Endothelial cell of umbilical vein (primary cell): ENCODE results near the gene URI1. TPM values are rescaled to one million over a fixed set of nuclear protein-coding genes. Genes with fewer than 3 reads are reported as not detected.

Experiments
- BruUV-seq: library from RNA; stranded (reverse); fragments of 400-500 nt; replicated peaks from 2 replicates; lab custom pipeline; 2021; lab: Mats Ljungman, UMichigan
- CTCF ChIA-PET: fragments of 300-600, 350-600 bp; sonication (Branson Sonifier 250); formaldehyde crosslinking; loops from one replicate; lab custom pipeline; 2021; ENCODE audit warnings: antibody characterized with exemption, inconsistent platforms; lab: Charles Lee
- POLR2A ChIA-PET: fragments of 300-600, 350-600 bp; sonication (Branson Sonifier 250); formaldehyde crosslinking; loops from one replicate; lab custom pipeline; 2021; ENCODE audit warnings: antibody characterized with exemption, inconsistent platforms; lab: Charles Lee
- DNase-seq: peaks from one replicate; pipeline ENCODE4 v3.0.0-alpha.2; 2011; ENCODE audit warnings: low read depth, low spot score
- FAIRE-seq: peaks from 2 replicates; lab custom pipeline; 2011; peaks lifted over from hg19 to GRCh38; lab: Jason Lieb, UNC
- H2AFZ ChIP-seq: 2 replicates; pipeline ENCODE4 v1.6.0; 2012; ENCODE audit warnings: low read depth, low read length, control low read depth, inconsistent platforms
- H3K27ac ChIP-seq: 2 replicates; pipeline ENCODE4 v1.5.1; 2011; ENCODE audit warnings: low read depth, mild to moderate bottlenecking, control low read depth, low read length, moderate library complexity; ENCODE audit not compliant: insufficient read depth
- H3K27me3 ChIP-seq, 2 experiments: 2 replicates each; pipeline versions ENCODE4 v1.6.0 to v1.6.1; 2011; ENCODE audit warnings: low read length in 2 of 2, mixed read lengths in 1 of 2; ENCODE audit not compliant: control insufficient read depth in 2 of 2, insufficient read depth in 2 of 2
- H3K36me3 ChIP-seq, 2 experiments: 2 replicates in 1 of 2; 3 replicates in 1 of 2; pipeline ENCODE4 v1.5.1; 2011; ENCODE audit warnings: low read length in 2 of 2, mild to moderate bottlenecking in 1 of 2, moderate library complexity in 1 of 2; ENCODE audit not compliant: control insufficient read depth in 2 of 2, insufficient read depth in 2 of 2; ENCODE audit errors: extremely low read depth in 1 of 2
- H3K4me1 ChIP-seq: 3 replicates; pipeline ENCODE4 v1.5.1; 2011; ENCODE audit warnings: mild to moderate bottlenecking, low read length; ENCODE audit not compliant: control insufficient read depth, insufficient read depth; ENCODE audit errors: extremely low read depth
- H3K4me2 ChIP-seq: 2 replicates; pipeline ENCODE4 v1.6.1; 2011; ENCODE audit warnings: low read length, control low read depth, mixed read lengths; ENCODE audit not compliant: insufficient read depth
- H3K4me3 ChIP-seq, 3 experiments: fragments of 200-600 bp in 1 of 3; sonication (generic), shearing (Covaris generic) in 1 of 3; replicated peaks in 1 of 3; 2 replicates each; pipeline ENCODE4 v1.5.1; 2011 to 2016; ENCODE audit warnings: control low read depth in 3 of 3, low read length in 3 of 3, mild to moderate bottlenecking in 2 of 3, inconsistent platforms in 1 of 3, low read depth in 1 of 3, moderate library complexity in 1 of 3; ENCODE audit not compliant: insufficient read depth in 1 of 3
- H3K79me2 ChIP-seq: 2 replicates; pipeline ENCODE4 v1.6.0; 2012; ENCODE audit warnings: low read length, inconsistent platforms; ENCODE audit not compliant: control insufficient read depth, insufficient read depth
- H3K9ac ChIP-seq: replicated peaks from 2 replicates; pipeline ENCODE3; 2011; ENCODE audit warnings: low read length, control low read depth; ENCODE audit not compliant: insufficient read depth; ENCODE audit errors: extremely low read depth
- H3K9me1 ChIP-seq: replicated peaks from 3 replicates; pipeline ENCODE4 v1.6.0; 2011; ENCODE audit warnings: mild to moderate bottlenecking, low read length; ENCODE audit not compliant: control insufficient read depth, insufficient read depth; ENCODE audit errors: extremely low read depth
- H3K9me3 ChIP-seq: replicated peaks from 2 replicates; pipeline ENCODE4 v1.5.1; 2012; ENCODE audit warnings: low read length, inconsistent platforms; ENCODE audit not compliant: control insufficient read depth, insufficient read depth
- H4K20me1 ChIP-seq: replicated peaks from 2 replicates; pipeline ENCODE3; 2011; ENCODE audit warnings: mild to moderate bottlenecking, low read length; ENCODE audit not compliant: control insufficient read depth, insufficient read depth; ENCODE audit errors: extremely low read depth
- CTCF ChIP-seq, 2 donors: IDR thresholded peaks; 1 replicate in 1 of 2; 2 replicates in 1 of 2; pipeline ENCODE4 v1.5.1; 2011; ENCODE audit warnings: low read length in 2 of 2, mild to moderate bottlenecking in 2 of 2, moderate library complexity in 2 of 2, control low read depth in 1 of 2, inconsistent platforms in 1 of 2, low read depth in 1 of 2; ENCODE audit not compliant: insufficient read depth in 1 of 2; ENCODE audit errors: extremely low read depth in 1 of 2
- EZH2 ChIP-seq: IDR thresholded peaks from 2 replicates; pipeline ENCODE4 v1.6.1; 2012; ENCODE audit warnings: borderline replicate concordance, low read depth, mild to moderate bottlenecking, moderate library complexity, low read length, inconsistent platforms; ENCODE audit not compliant: severe bottlenecking
- FOS ChIP-seq: IDR thresholded peaks from 2 replicates; pipeline ENCODE4 v1.6.1; 2011; ENCODE audit warnings: mild to moderate bottlenecking, low read length, moderate library complexity, borderline replicate concordance; ENCODE audit not compliant: insufficient read depth
- GATA2 ChIP-seq: IDR thresholded peaks from 2 replicates; pipeline ENCODE4 v1.7.0; 2011; ENCODE audit warnings: low read depth, mild to moderate bottlenecking, moderate library complexity, mixed read lengths, low read length; ENCODE audit not compliant: insufficient read length, insufficient read depth
- JUN ChIP-seq: IDR thresholded peaks from 2 replicates; pipeline ENCODE4 v1.6.1; 2011; ENCODE audit warnings: borderline replicate concordance, low read depth; ENCODE audit not compliant: insufficient read length, insufficient read depth
- MYC ChIP-seq: IDR thresholded peaks from one replicate; pipeline ENCODE4 v1.6.1; 2011; ENCODE audit warnings: mild to moderate bottlenecking, low read depth, low read length
- POLR2A ChIP-seq: IDR thresholded peaks from 2 replicates; pipeline ENCODE4 v1.6.1; 2012; ENCODE audit warnings: low read depth, mild to moderate bottlenecking, control low read depth, low read length
- POLR2AphosphoS5 ChIP-seq: IDR thresholded peaks from 2 replicates; pipeline ENCODE4 v1.6.1; 2012; ENCODE audit warnings: low read depth, mild to moderate bottlenecking, control low read depth, low read length, moderate library complexity; ENCODE audit not compliant: insufficient read depth
- dilution Hi-C: fragments of 300-500 bp; cut with MboI; formaldehyde crosslinking; loops from one replicate; pipeline ENCODE4 v1.15.0; 2019; ENCODE audit warnings: low sequenced_read_pairs; ENCODE audit not compliant: extremely low pct_ligation_motif_present
- intact Hi-C: fragments of 100-400 bp; cut with micrococcal nuclease; formaldehyde crosslinking; loops from one replicate; pipeline ENCODE4 v1.10.0; 2022
- polyA plus RNA-seq, 4 experiments: library from polyadenylated mRNA; depleted of rRNA in 3 of 4; stranded (reverse) in 3 of 4; unstranded in 1 of 4; fragments of >200 nt; gene quantifications; 2 replicates each; pipeline versions ENCODE4 v1.2.1 to v1.2.3, GENCODE V29; 2011 to 2012; ENCODE audit warnings: missing spikeins in 1 of 4
- total RNA-seq: library from RNA; stranded (reverse); gene quantifications from 2 replicates; pipeline ENCODE4 v1.2.3, GENCODE V29; 2021
- TF ChIP-seq, protein P1 (sequence below): IDR thresholded peaks from 2 replicates; pipeline ENCODE4 v1.6.1; 2011; ENCODE audit not compliant: insufficient read depth, insufficient read length

Gene URI1
- total and polyA plus RNA-seq, 2 donors (not counting 3 experiments of a cell fraction or from before 2014, with no cell fraction given) = 12.8 to 28.9 TPM

- ChIA-PET POLR2A (no interaction called here), CTCF (interaction anchor here (0.9 kb wide), 1 partner anchor 10 kb away, joined by 3 read pairs; no protein-coding TSS in a partner anchor)
- no peak overlapping the region for H3K4me2 ChIP-seq
- H3K36me3 ChIP-seq = no peaks in the 10 kb centered on the region
- DNase-seq (no peak), FAIRE-seq (no peak)
- no peaks in the 10 kb centered on the region for H3K9me3 ChIP-seq
- no peaks in the 10 kb centered on the region for H4K20me1 ChIP-seq
- no peak overlapping the region for H3K27ac ChIP-seq
- H3K79me2 ChIP-seq = peaks cover 7% of the 10 kb centered on the region
- no peak overlapping the region for H3K9ac ChIP-seq
- H3K27me3 ChIP-seq = no peaks in the 10 kb centered on the region
- H3K9me1 ChIP-seq = no peaks in the 10 kb centered on the region
- no peak overlapping the region for H3K4me3 ChIP-seq
- intact Hi-C loops = no loop called here
- no peak for TF ChIP-seq POLR2A
- no peak for TF ChIP-seq POLR2AphosphoS5
- no peak for TF ChIP-seq CTCF (IDR thresholded peaks at IDR 0.05; ENCODE audit: extremely low read depth in 1 of 2, insufficient read depth in 1 of 2, low read depth in 1 of 2, low read length in 2 of 2)
- no peak for TF ChIP-seq FOS
- TF ChIP-seq, protein P1, sequence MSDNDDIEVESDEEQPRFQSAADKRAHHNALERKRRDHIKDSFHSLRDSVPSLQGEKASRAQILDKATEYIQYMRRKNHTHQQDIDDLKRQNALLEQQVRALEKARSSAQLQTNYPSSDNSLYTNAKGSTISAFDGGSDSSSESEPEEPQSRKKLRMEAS = no peak
- TF ChIP-seq JUN = no peak
- TF ChIP-seq MYC = no peak
- no peak for TF ChIP-seq GATA2
- no peak for TF ChIP-seq EZH2
- no peak overlapping the region for H2AFZ ChIP-seq
- dilution Hi-C loops = no loop called here
- H3K4me1 ChIP-seq = no peaks in the 10 kb centered on the region
- no TSS peak for BruUV-seq
Observed at GRCh38 chr19:29988351-29988750, 46.3 kb downstream of the URI1 start.
